Karpas-422 (cell line): Measurements from ENCODE around the gene MASP2. TPM values are rescaled to one million over a fixed set of nuclear protein-coding genes. Genes with fewer than 3 reads are reported as not detected.

Source experiments
- DNase-seq: peaks from one replicate; pipeline ENCODE4 v3.0.0-alpha.2; 2015
- H2AFZ ChIP-seq: fragments of 200-600 bp; sonication (generic); 2 replicates; pipeline ENCODE4 v1.6.1; 2014; ENCODE audit warnings: antibody characterized with exemption, low read length, mixed read lengths
- H3K27ac ChIP-seq: fragments of 200-600 bp; sonication (generic); 2 replicates; pipeline ENCODE4 v1.5.1; 2014; ENCODE audit warnings: mild to moderate bottlenecking, low read length, moderate library complexity
- H3K27me3 ChIP-seq: fragments of 200-600 bp; sonication (generic); 2 replicates; pipeline ENCODE4 v1.6.1; 2014; ENCODE audit warnings: low read length, mixed read lengths
- H3K36me3 ChIP-seq: fragments of 200-600 bp; sonication (generic); 2 replicates; pipeline ENCODE4 v1.6.1; 2014; ENCODE audit warnings: low read length, mixed read lengths; ENCODE audit not compliant: insufficient read depth
- H3K4me1 ChIP-seq: fragments of 200-600 bp; sonication (generic); 2 replicates; pipeline ENCODE4 v1.6.1; 2014; ENCODE audit warnings: mild to moderate bottlenecking, low read length, mixed read lengths
- H3K4me2 ChIP-seq: fragments of 200-600 bp; sonication (generic); 2 replicates; pipeline ENCODE4 v1.6.1; 2014; ENCODE audit warnings: low read length, low read depth, mild to moderate bottlenecking; ENCODE audit not compliant: poor library complexity, severe bottlenecking
- H3K4me3 ChIP-seq: fragments of 200-600 bp; sonication (generic); 2 replicates; pipeline ENCODE4 v1.5.1; 2014; ENCODE audit warnings: mild to moderate bottlenecking, antibody characterized with exemption, low read length, mixed read lengths
- H3K79me2 ChIP-seq: fragments of 200-600 bp; sonication (generic); 2 replicates; pipeline ENCODE4 v1.6.1; 2014; ENCODE audit warnings: mild to moderate bottlenecking, low read length, mixed read lengths
- H3K9ac ChIP-seq: fragments of 200-600 bp; sonication (generic); 2 replicates; pipeline ENCODE4 v1.6.0; 2014; ENCODE audit warnings: low read length
- H3K9me2 ChIP-seq: fragments of 200-600 bp; sonication (generic), shearing (Covaris generic); replicated peaks from 2 replicates; pipeline ENCODE4 v1.6.0; 2014; ENCODE audit warnings: mild to moderate bottlenecking, low read length, moderate library complexity; ENCODE audit not compliant: insufficient read depth
- H3K9me3 ChIP-seq: fragments of 300-700, 200-600 bp; sonication (generic); 2 replicates; pipeline ENCODE4 v1.6.1; 2014; ENCODE audit warnings: low read length, mixed read lengths
- H4K20me1 ChIP-seq: fragments of 200-600 bp; sonication (generic); 2 replicates; pipeline ENCODE4 v1.6.1; 2014; ENCODE audit warnings: mild to moderate bottlenecking, antibody characterized with exemption, low read length, low read depth; ENCODE audit not compliant: insufficient read depth
- total RNA-seq: library from RNA; depleted of rRNA; stranded (reverse); fragments of >200 nt; shearing (Covaris generic); gene quantifications from 2 replicates; pipeline ENCODE4 v1.2.3, GENCODE V29; 2014; ENCODE audit warnings: low replicate concordance; rRNA removed

MASP2 gene
- total RNA-seq, 1 experiment from 2014 or later: not detected

DNA sequence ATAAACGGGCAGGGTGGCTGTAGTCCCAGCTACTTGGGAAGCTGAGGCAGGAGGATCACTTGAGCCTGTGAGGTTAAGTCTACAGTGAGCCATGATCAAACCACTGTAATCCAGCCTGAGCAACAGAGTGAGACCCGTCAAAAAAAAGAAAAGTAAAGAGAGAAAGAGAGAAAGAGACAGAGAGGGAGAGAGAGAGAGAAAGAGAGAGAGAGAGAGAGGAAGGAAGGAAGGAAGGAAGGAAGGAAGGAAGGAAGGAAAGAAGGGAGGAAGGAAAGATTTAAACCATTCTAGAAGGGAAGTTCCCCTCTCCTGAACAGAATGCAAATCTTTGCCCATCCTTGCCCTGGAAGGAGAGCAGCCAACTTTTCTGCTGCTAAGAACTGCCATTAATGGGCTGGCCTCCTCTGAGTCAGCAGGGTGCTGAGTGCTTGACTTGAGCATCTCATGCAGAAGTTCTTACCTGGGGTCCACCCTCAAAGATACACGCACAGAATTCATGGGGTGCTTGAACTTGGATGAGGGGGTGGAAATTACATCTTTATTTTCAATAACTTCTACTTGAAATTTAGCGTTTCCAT is 59.1 kb downstream of the MASP2 start:
- no peak for DNase-seq
- H3K9me3 ChIP-seq: no peaks in the 10 kb centered on the region

DNA sequence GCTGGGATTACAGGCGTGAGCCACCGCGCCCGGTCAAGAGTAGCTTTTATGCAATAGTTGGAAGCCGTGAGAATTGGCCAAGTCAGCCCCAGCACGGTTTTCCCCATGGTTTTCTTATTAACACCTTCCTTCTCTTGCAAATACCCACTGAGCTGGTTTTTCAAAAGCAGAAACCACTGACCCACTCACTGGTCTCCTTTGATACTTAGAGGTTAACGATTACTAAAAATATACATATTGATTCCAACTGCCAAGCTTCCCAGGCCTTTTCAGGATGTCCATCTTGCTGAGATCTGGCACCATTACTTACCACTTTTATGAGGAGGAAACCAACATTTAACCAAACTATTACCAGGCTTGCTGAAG is 60.5 kb downstream of the MASP2 start:
- no peak overlapping the region for H3K27ac ChIP-seq
- H3K4me2 ChIP-seq: no peak overlapping the region
- H4K20me1 ChIP-seq: no peaks in the 10 kb centered on the region
- H3K36me3 ChIP-seq: no peaks in the 10 kb centered on the region
- H3K9ac ChIP-seq: no peak overlapping the region
- H3K4me1 ChIP-seq: no peaks in the 10 kb centered on the region
- H3K9me2 ChIP-seq: no peaks in the 10 kb centered on the region
- no peak overlapping the region for H2AFZ ChIP-seq
- H3K9me3 ChIP-seq: no peaks in the 10 kb centered on the region
- no peaks in the 10 kb centered on the region for H3K27me3 ChIP-seq
- no peak overlapping the region for H3K4me3 ChIP-seq
- no peak for DNase-seq
- H3K79me2 ChIP-seq: no peaks in the 10 kb centered on the region

More for the DNA sequence above, 59.1 kb downstream of the MASP2 start:
- Histone ChIP-seq H3K9me2 (no peaks in the 10 kb centered on the region), H3K79me2 (no peaks in the 10 kb centered on the region), H3K27ac (no peak overlapping the region), H3K27me3 (no peaks in the 10 kb centered on the region), H3K4me2 (no peak overlapping the region), H3K4me3 (no peak overlapping the region), H2AFZ (no peak overlapping the region), H3K4me1 (no peaks in the 10 kb centered on the region), H3K36me3 (no peaks in the 10 kb centered on the region), H3K9ac (no peak overlapping the region), H4K20me1 (no peaks in the 10 kb centered on the region)

DNA sequence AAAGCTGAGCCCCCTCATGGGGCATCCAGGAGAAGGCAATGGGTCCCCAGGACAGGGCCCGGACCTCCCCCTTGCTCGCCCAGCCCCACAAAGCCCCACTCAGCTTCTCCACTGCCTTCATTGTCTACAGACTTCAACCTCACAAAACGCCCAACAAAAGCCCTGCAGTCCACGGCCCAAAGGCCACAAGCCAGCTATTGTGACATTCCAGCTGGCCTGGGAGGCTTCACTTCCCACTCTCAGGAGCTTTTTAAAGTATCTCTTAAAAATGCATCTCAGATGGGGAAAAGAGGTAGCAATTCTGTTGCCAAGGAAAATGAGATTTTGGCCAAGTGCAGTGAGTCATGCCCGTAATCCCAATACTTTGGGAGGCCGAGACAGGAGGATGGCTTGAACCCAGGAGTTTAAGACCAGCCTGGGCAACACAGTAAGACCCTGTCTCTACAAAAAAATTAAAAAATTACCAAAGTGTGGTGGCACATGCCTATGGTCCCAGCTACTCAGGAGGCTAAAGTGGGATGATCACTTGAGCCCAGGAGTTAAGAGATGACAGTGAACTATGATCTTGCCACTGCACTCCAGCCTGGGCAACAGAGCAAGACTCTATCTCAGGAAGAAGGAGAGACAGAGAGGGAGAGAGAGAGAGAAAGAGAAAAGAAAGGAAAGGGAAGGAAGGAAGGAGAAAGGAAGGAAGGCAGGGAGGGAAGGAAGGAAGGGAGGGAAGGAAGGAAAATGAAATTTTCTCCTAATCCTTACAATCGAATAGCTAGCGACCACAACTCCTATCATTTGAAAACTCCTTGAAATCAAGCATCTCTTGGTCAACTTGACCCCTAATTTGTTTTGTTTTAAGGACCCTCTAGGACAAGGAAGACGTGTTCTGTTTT is 66.0 kb downstream of the MASP2 start:
- Histone ChIP-seq H4K20me1 (no peaks in the 10 kb centered on the region), H3K4me1 (peaks cover 10% of the 10 kb centered on the region), H3K79me2 (no peaks in the 10 kb centered on the region), H3K4me2 (peak overlapping the region; percentile 44), H3K4me3 (no peak overlapping the region), H3K9me2 (no peaks in the 10 kb centered on the region), H3K9ac (no peak overlapping the region), H3K27me3 (no peaks in the 10 kb centered on the region), H2AFZ (no peak overlapping the region), H3K36me3 (no peaks in the 10 kb centered on the region), H3K27ac (no peak overlapping the region), H3K9me3 (no peaks in the 10 kb centered on the region)
- no peak for DNase-seq

DNA sequence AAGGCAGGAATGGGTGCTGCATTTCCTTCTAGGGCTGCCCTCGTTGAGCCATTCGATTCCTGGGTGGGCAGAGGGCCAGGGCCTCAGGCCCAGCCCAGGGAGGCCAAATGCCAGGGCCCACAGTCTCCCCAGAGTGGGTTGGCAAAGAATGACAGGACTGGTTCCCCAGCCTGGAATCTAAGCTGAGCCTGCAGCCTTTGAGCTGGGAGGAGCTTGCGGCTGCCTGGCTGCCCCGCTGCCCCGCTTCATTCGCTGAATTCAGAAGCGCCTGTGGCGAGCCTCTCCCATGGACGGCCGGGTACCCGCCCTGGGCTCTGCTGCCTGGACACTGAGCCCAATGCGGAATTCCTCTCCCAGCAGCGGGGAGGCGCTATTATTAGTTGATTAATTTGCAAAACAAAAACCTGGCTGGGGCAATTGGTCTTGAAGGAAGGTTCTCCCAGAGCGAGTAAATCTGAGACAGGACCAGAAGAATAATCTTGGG is 66.9 kb downstream of the MASP2 start:
- Histone ChIP-seq H3K79me2 (no peaks in the 10 kb centered on the region), H4K20me1 (no peaks in the 10 kb centered on the region), H3K36me3 (no peaks in the 10 kb centered on the region), H3K9me3 (no peaks in the 10 kb centered on the region), H3K27ac (no peak overlapping the region), H3K4me2 (peak overlapping the region; percentile 44), H3K27me3 (no peaks in the 10 kb centered on the region), H3K9me2 (no peaks in the 10 kb centered on the region), H3K9ac (no peak overlapping the region), H3K4me3 (no peak overlapping the region), H3K4me1 (peaks cover 10% of the 10 kb centered on the region), H2AFZ (no peak overlapping the region)
- DNase-seq: no peak

DNA sequence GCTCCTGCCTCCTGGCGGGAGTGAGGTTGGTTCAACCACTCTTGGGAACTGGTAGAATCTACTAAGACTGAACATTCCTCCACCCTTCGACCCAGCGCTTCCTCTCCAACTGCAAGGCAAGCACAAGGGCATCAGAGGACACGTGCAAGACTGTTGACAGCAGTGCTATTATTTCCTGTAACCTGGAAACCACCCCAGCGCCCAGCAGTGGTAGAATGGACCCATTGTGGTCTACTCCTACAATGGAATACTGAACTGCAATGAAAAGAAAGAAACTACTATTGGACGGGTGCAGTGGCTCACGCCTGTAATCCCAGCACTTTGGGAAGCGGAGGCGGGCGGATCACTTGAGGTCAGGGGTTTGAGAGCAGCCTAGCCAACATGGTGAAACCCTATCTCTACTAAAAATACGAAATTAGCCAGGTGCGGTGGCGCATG is 67.5 kb downstream of the MASP2 start:
- no peaks in the 10 kb centered on the region for H3K9me3 ChIP-seq
- no peaks in the 10 kb centered on the region for H4K20me1 ChIP-seq
- peaks cover 10% of the 10 kb centered on the region for H3K4me1 ChIP-seq
- DNase-seq: no peak
- H3K9ac ChIP-seq: no peak overlapping the region
- no peaks in the 10 kb centered on the region for H3K36me3 ChIP-seq
- no peak overlapping the region for H3K27ac ChIP-seq
- no peak overlapping the region for H2AFZ ChIP-seq
- no peaks in the 10 kb centered on the region for H3K9me2 ChIP-seq
- no peak overlapping the region for H3K4me3 ChIP-seq
- H3K4me2 ChIP-seq: no peak overlapping the region
- no peaks in the 10 kb centered on the region for H3K79me2 ChIP-seq
- H3K27me3 ChIP-seq: no peaks in the 10 kb centered on the region

DNA sequence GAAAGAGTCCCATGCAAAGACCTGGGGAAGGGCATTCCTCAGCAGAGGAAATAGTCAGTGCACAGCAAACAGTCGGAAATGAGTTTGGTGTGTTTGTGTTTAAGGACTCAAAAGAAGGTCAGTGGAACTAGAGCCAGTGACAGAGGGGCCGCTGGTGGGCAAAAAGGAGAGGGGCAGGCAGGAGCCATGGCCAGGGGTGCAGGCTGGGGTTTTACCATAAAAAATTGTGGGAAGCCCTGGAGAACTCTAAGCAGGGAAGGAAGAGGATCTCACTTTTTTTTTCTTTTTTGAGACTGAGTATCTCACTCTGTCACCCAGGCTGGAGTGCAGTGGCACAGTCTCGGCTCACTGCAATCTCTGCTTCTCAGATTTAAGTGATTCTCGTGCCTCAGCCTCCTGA is 68.3 kb downstream of the MASP2 start:
- Histone ChIP-seq H3K9me3 (no peaks in the 10 kb centered on the region), H3K4me3 (no peak overlapping the region), H3K79me2 (no peaks in the 10 kb centered on the region), H3K27ac (no peak overlapping the region), H3K4me1 (peaks cover 10% of the 10 kb centered on the region), H3K4me2 (no peak overlapping the region), H3K9ac (no peak overlapping the region), H3K27me3 (no peaks in the 10 kb centered on the region), H3K36me3 (no peaks in the 10 kb centered on the region), H4K20me1 (no peaks in the 10 kb centered on the region), H2AFZ (no peak overlapping the region), H3K9me2 (no peaks in the 10 kb centered on the region)
- no peak for DNase-seq

Other genes starting within 250 kb of the MASP2 start
- gene TARDBP, start 34.6 kb downstream of the MASP2 start, total RNA-seq: 63.8 and 98.8 TPM in 2 replicates
- gene SRM, start 12.8 kb upstream of the MASP2 start, total RNA-seq: 50.3 and 54.0 TPM in 2 replicates
- 47.8 and 72.0 TPM in 2 replicates for gene EXOSC10, start 52.6 kb upstream of the MASP2 start, total RNA-seq
- not detected in 2 replicates for gene ANGPTL7, start 142.1 kb upstream of the MASP2 start, total RNA-seq
- gene MTOR, start 215.3 kb upstream of the MASP2 start, total RNA-seq: 36.4 and 50.1 TPM in 2 replicates
- 10.4 and 12.2 TPM in 2 replicates for gene UBIAD1, start 226.0 kb upstream of the MASP2 start, total RNA-seq